Muscle layer of duodenum (tissue), 2 donors: Measurements from ENCODE around the gene ALG13.
"Not testable (repeated sequence)": the region's sequence is repeated elsewhere in the genome, so short reads cannot be mapped to it uniquely, and the experiment has no call there.

ENCODE experiments used
- H3K27ac ChIP-seq: one replicate; pipeline ENCODE4 v1.7.0; 2013; ENCODE audit warnings: mild to moderate bottlenecking, low read length
- H3K27me3 ChIP-seq: one replicate; pipeline ENCODE4 v1.7.0; 2013; ENCODE audit warnings: low read depth, mild to moderate bottlenecking, control low read depth, low read length
- H3K36me3 ChIP-seq, 2 donors: one replicate each; pipeline ENCODE4 v1.7.0; 2013; ENCODE audit warnings: low read length in 2 of 2, control low read depth in 1 of 2, mild to moderate bottlenecking in 1 of 2; ENCODE audit not compliant: insufficient read depth in 2 of 2, control insufficient read depth in 1 of 2
- H3K4me1 ChIP-seq, 2 donors: one replicate each; pipeline ENCODE4 v1.7.0; 2013; ENCODE audit warnings: low read length in 2 of 2, mild to moderate bottlenecking in 2 of 2, control low read depth in 1 of 2, moderate library complexity in 1 of 2; ENCODE audit not compliant: insufficient read depth in 2 of 2, control insufficient read depth in 1 of 2
- H3K4me3 ChIP-seq, 2 donors: one replicate each; pipeline ENCODE4 v1.7.0; 2013; ENCODE audit warnings: low read length in 2 of 2, low read depth in 1 of 2, mild to moderate bottlenecking in 1 of 2
- H3K9me3 ChIP-seq, 2 donors: one replicate each; pipeline ENCODE4 v1.7.0; 2013; ENCODE audit warnings: low read length in 2 of 2, control low read depth in 1 of 2, mild to moderate bottlenecking in 1 of 2; ENCODE audit not compliant: control insufficient read depth in 1 of 2
- donor health status: healthy.

The ALG13 gene

GRCh38 chrX:111680988-111681779, at the start of gene ALG13:
Gene ALG13 (plus strand): TSS chrX:111681170. CDS start chrX:111681219, 49 bp downstream.
- Histone ChIP-seq H3K27ac (peak within 1 kb of the TSS; percentile 89), H3K9me3 (no peaks in the 10 kb centered on the region), H3K4me3 (peak within 1 kb of the TSS; percentile 61 to 65), H3K4me1 (peaks cover 0 to 8% of the 10 kb centered on the region in 2 donors), H3K27me3 (no peaks in the 10 kb centered on the region), H3K36me3 (peaks cover 5 to 9% of the 10 kb centered on the region in 2 donors)

GRCh38 chrX:111634823-111635729, 45.9 kb upstream of the ALG13 start:
- Histone ChIP-seq H3K36me3 (no peaks in the 10 kb centered on the region), H3K4me3 (no peak overlapping the region), H3K27me3 (no peaks in the 10 kb centered on the region), H3K4me1 (no peaks in the 10 kb centered on the region), H3K27ac (no peak overlapping the region), H3K9me3 (no peaks in the 10 kb centered on the region)

- Histone ChIP-seq H3K9me3 (no peaks in the 10 kb centered on the region), H3K36me3 (no peaks in the 10 kb centered on the region), H3K27me3 (no peaks in the 10 kb centered on the region)
Observed at GRCh38 chrX:111641969-111642368, 39.0 kb upstream of the ALG13 start.

GRCh38 chrX:111645165-111645564, 35.8 kb upstream of the ALG13 start:
- not testable (repeated sequence) for H3K9me3 ChIP-seq, H3K36me3 ChIP-seq, H3K27me3 ChIP-seq, H3K27ac ChIP-seq, H3K4me1 ChIP-seq, H3K4me3 ChIP-seq

More at GRCh38 chrX:111641969-111642368, 39.0 kb upstream of the ALG13 start:
- no peaks in the 10 kb centered on the region for H3K4me1 ChIP-seq
- H3K4me3 ChIP-seq, result no peak overlapping the region
- no peak overlapping the region for H3K27ac ChIP-seq

GRCh38 chrX:111645607-111646006, 35.4 kb upstream of the ALG13 start:
- H3K9me3 ChIP-seq, result no peaks in the 10 kb centered on the region
- no peak overlapping the region for H3K27ac ChIP-seq
- H3K36me3 ChIP-seq, result no peaks in the 10 kb centered on the region
- H3K4me3 ChIP-seq, result no peak overlapping the region
- no peaks in the 10 kb centered on the region for H3K27me3 ChIP-seq
- no peaks in the 10 kb centered on the region for H3K4me1 ChIP-seq

- H3K27ac ChIP-seq, result no peak overlapping the region
- H3K4me1 ChIP-seq, result no peaks in the 10 kb centered on the region
- H3K9me3 ChIP-seq, result no peaks in the 10 kb centered on the region
- no peaks in the 10 kb centered on the region for H3K27me3 ChIP-seq
- H3K36me3 ChIP-seq, result no peaks in the 10 kb centered on the region
- H3K4me3 ChIP-seq, result no peak overlapping the region
Observed at GRCh38 chrX:111646515-111646914, 34.5 kb upstream of the ALG13 start.

- Histone ChIP-seq H3K4me3 (no peak overlapping the region), H3K4me1 (no peaks in the 10 kb centered on the region), H3K36me3 (no peaks in the 10 kb centered on the region), H3K9me3 (no peaks in the 10 kb centered on the region), H3K27ac (no peak overlapping the region), H3K27me3 (no peaks in the 10 kb centered on the region)
Observed at GRCh38 chrX:111648802-111649201, 32.2 kb upstream of the ALG13 start.

GRCh38 chrX:111649638-111650037, 31.3 kb upstream of the ALG13 start:
- no peak overlapping the region for H3K27ac ChIP-seq
- no peak overlapping the region for H3K4me3 ChIP-seq
- no peaks in the 10 kb centered on the region for H3K36me3 ChIP-seq
- H3K9me3 ChIP-seq, result no peaks in the 10 kb centered on the region
- H3K27me3 ChIP-seq, result no peaks in the 10 kb centered on the region
- no peaks in the 10 kb centered on the region for H3K4me1 ChIP-seq

GRCh38 chrX:111650845-111651244, 30.1 kb upstream of the ALG13 start:
- Histone ChIP-seq H3K27ac (no peak overlapping the region), H3K4me1 (no peaks in the 10 kb centered on the region), H3K9me3 (no peaks in the 10 kb centered on the region), H3K27me3 (no peaks in the 10 kb centered on the region), H3K4me3 (no peak overlapping the region), H3K36me3 (no peaks in the 10 kb centered on the region)

- Histone ChIP-seq H3K27me3 (no peaks in the 10 kb centered on the region), H3K27ac (no peak overlapping the region), H3K4me3 (no peak overlapping the region), H3K9me3 (no peaks in the 10 kb centered on the region), H3K36me3 (no peaks in the 10 kb centered on the region), H3K4me1 (no peaks in the 10 kb centered on the region)
Observed at GRCh38 chrX:111652719-111653118, 28.3 kb upstream of the ALG13 start.

GRCh38 chrX:111661241-111661640, 19.7 kb upstream of the ALG13 start:
- H3K36me3 ChIP-seq, result no peaks in the 10 kb centered on the region
- H3K9me3 ChIP-seq, result no peaks in the 10 kb centered on the region
- H3K4me1 ChIP-seq, result no peaks in the 10 kb centered on the region
- H3K27ac ChIP-seq, result no peak overlapping the region
- no peaks in the 10 kb centered on the region for H3K27me3 ChIP-seq
- H3K4me3 ChIP-seq, result no peak overlapping the region
